ENCODE measurements around the gene DERA. TPM values are rescaled to one million over a fixed set of nuclear protein-coding genes. Genes with fewer than 3 reads are reported as not detected.

The DERA gene
- total and polyA plus RNA-seq, 2 donors from 2014 or later, result 40.2 to 59.5 TPM

- no peak for FAIRE-seq
- Histone ChIP-seq H3K9ac (ENCODE audit: low read length in 3 of 3) (no peak overlapping the region), H3K4me1 (ENCODE audit: control insufficient read depth in 2 of 3, insufficient read depth in 2 of 3, low read depth in 1 of 3, low read length in 3 of 3) (peaks cover 0 to 6% (median 5%) of the 10 kb centered on the region in 3 donors), H3K27ac (ENCODE audit: low read depth in 2 of 2, low read length in 2 of 2) (no peak overlapping the region), H3K27me3 (ENCODE audit: control insufficient read depth, insufficient read depth, low read length) (no peaks in the 10 kb centered on the region), H3K36me3 (ENCODE audit: control insufficient read depth in 2 of 3, insufficient read depth in 3 of 3, low read length in 3 of 3) (peaks cover 0 to 17% (median 6%) of the 10 kb centered on the region in 3 donors), H3K4me3 (ENCODE audit: low read length in 3 of 3) (no peak overlapping the region), H3K9me3 (ENCODE audit: control insufficient read depth in 2 of 3, insufficient read depth in 1 of 3, low read length in 3 of 3) (no peaks in the 10 kb centered on the region)
- no peak for DNase-seq
- TF ChIP-seq CTCF (IDR thresholded peaks at IDR 0.05; ENCODE audit: borderline replicate concordance, extremely low read depth, insufficient read depth), result no peak
- intact Hi-C loops (cut with DNase I), result no loop called here
Measured at GRCh38 chr12:15887043-15887817, 23.9 kb upstream of the DERA start.

- H3K27me3 ChIP-seq (ENCODE audit: control insufficient read depth, insufficient read depth, low read length), result no peaks in the 10 kb centered on the region
- H3K9ac ChIP-seq (ENCODE audit: low read length in 3 of 3), result no peak overlapping the region
- no peak overlapping the region for H3K4me3 ChIP-seq (ENCODE audit: low read length in 3 of 3)
- DNase-seq, result no peak
- H3K27ac ChIP-seq (ENCODE audit: low read depth in 2 of 2, low read length in 2 of 2), result no peak overlapping the region
- H3K36me3 ChIP-seq (ENCODE audit: control insufficient read depth in 2 of 3, insufficient read depth in 3 of 3, low read length in 3 of 3), result peaks cover 0 to 26% (median 12%) of the 10 kb centered on the region in 3 donors
- no peaks in the 10 kb centered on the region for H3K4me1 ChIP-seq (ENCODE audit: control insufficient read depth in 2 of 3, insufficient read depth in 2 of 3, low read depth in 1 of 3, low read length in 3 of 3)
- FAIRE-seq, result no peak
- TF ChIP-seq CTCF (IDR thresholded peaks at IDR 0.05; ENCODE audit: borderline replicate concordance, extremely low read depth, insufficient read depth), result no peak
- intact Hi-C loops (cut with DNase I), result no loop called here
- no peaks in the 10 kb centered on the region for H3K9me3 ChIP-seq (ENCODE audit: control insufficient read depth in 2 of 3, insufficient read depth in 1 of 3, low read length in 3 of 3)
Measured at GRCh38 chr12:15892645-15893259, 18.4 kb upstream of the DERA start.

- no peak overlapping the region for H3K27ac ChIP-seq (ENCODE audit: low read depth in 2 of 2, low read length in 2 of 2)
- H3K9ac ChIP-seq (ENCODE audit: low read length in 3 of 3), result no peak overlapping the region
- intact Hi-C loops (cut with DNase I), result no loop called here
- peaks cover 0 to 29% (median 12%) of the 10 kb centered on the region in 3 donors for H3K36me3 ChIP-seq (ENCODE audit: control insufficient read depth in 2 of 3, insufficient read depth in 3 of 3, low read length in 3 of 3)
- TF ChIP-seq CTCF (IDR thresholded peaks at IDR 0.05; ENCODE audit: borderline replicate concordance, extremely low read depth, insufficient read depth), result no peak
- FAIRE-seq (peak; percentile 99), DNase-seq (no peak)
- no peaks in the 10 kb centered on the region for H3K4me1 ChIP-seq (ENCODE audit: control insufficient read depth in 2 of 3, insufficient read depth in 2 of 3, low read depth in 1 of 3, low read length in 3 of 3)
- no peaks in the 10 kb centered on the region for H3K9me3 ChIP-seq (ENCODE audit: control insufficient read depth in 2 of 3, insufficient read depth in 1 of 3, low read length in 3 of 3)
- no peaks in the 10 kb centered on the region for H3K27me3 ChIP-seq (ENCODE audit: control insufficient read depth, insufficient read depth, low read length)
- no peak overlapping the region for H3K4me3 ChIP-seq (ENCODE audit: low read length in 3 of 3)
Measured at GRCh38 chr12:15893260-15893659, 17.9 kb upstream of the DERA start.

All from kidney (tissue), 14 donors.